NCI-H187 (cell line): Measurements from ENCODE around the gene GPR156.
"Not testable (repeated sequence)": the region's sequence is repeated elsewhere in the genome, so short reads cannot be mapped to it uniquely, and the experiment has no call there.

Experiments used
- DNase-seq, 2 experiments: peaks; one replicate each; lab custom pipeline; 2025; lab: John Stamatoyannopoulos, UW

The GPR156 gene

GRCh38 chr3:120160050-120160449, 125.0 kb downstream of the GPR156 start:
- no peak for DNase-seq

- DNase-seq = no peak
Measured at GRCh38 chr3:120157681-120158080, 127.3 kb downstream of the GPR156 start.

- DNase-seq = no peak
Measured at GRCh38 chr3:120157113-120157512, 127.9 kb downstream of the GPR156 start.

- no peak for DNase-seq
Measured at GRCh38 chr3:120156699-120157098, 128.3 kb downstream of the GPR156 start.

- DNase-seq = not testable (repeated sequence)
Measured at GRCh38 chr3:120155694-120156093, 129.3 kb downstream of the GPR156 start.

GRCh38 chr3:120155108-120155507, 129.9 kb downstream of the GPR156 start:
- no peak for DNase-seq

- no peak for DNase-seq
Measured at GRCh38 chr3:120153294-120153693, 131.7 kb downstream of the GPR156 start.

- no peak for DNase-seq
Measured at GRCh38 chr3:120151791-120152190, 133.2 kb downstream of the GPR156 start.

GRCh38 chr3:120148187-120148949, 136.7 kb downstream of the GPR156 start:
- no peak for DNase-seq

GRCh38 chr3:120147072-120147871, 137.8 kb downstream of the GPR156 start:
- no peak for DNase-seq

GRCh38 chr3:120145542-120146285, 139.3 kb downstream of the GPR156 start:
- no peak for DNase-seq

GRCh38 chr3:120144267-120144666, 140.8 kb downstream of the GPR156 start:
- no peak for DNase-seq

GRCh38 chr3:120143676-120144075, 141.3 kb downstream of the GPR156 start:
- DNase-seq = no peak

- no peak for DNase-seq
Measured at GRCh38 chr3:120142236-120142635, 142.8 kb downstream of the GPR156 start.

GRCh38 chr3:120140098-120140742, 144.8 kb downstream of the GPR156 start:
- no peak for DNase-seq

GRCh38 chr3:120139140-120139539, 145.9 kb downstream of the GPR156 start:
- no peak for DNase-seq

- no peak for DNase-seq
Measured at GRCh38 chr3:120137548-120137947, 147.5 kb downstream of the GPR156 start.

GRCh38 chr3:120130656-120131055, 154.4 kb downstream of the GPR156 start:
- DNase-seq = no peak

- DNase-seq = no peak
Measured at GRCh38 chr3:120129718-120130513, 155.1 kb downstream of the GPR156 start.

GRCh38 chr3:120129051-120129450, 156.0 kb downstream of the GPR156 start:
- DNase-seq = no peak

GRCh38 chr3:120125992-120126391, 159.0 kb downstream of the GPR156 start:
- DNase-seq = no peak
